Activated gamma-delta T cell treated with anti-CD3 and anti-CD28 coated beads, Interleukin-2, amount 50 U/mL, for 16 hours (primary cell): ENCODE results near the gene INTS13.
"Not testable (repeated sequence)": the region's sequence is repeated elsewhere in the genome, so short reads cannot be mapped to it uniquely, and the experiment has no call there.

ENCODE experiments used
- DNase-seq: peaks from one replicate; pipeline ENCODE4 v3.0.0-alpha.2; 2020; ENCODE audit warnings: low read depth

Gene INTS13

DNA sequence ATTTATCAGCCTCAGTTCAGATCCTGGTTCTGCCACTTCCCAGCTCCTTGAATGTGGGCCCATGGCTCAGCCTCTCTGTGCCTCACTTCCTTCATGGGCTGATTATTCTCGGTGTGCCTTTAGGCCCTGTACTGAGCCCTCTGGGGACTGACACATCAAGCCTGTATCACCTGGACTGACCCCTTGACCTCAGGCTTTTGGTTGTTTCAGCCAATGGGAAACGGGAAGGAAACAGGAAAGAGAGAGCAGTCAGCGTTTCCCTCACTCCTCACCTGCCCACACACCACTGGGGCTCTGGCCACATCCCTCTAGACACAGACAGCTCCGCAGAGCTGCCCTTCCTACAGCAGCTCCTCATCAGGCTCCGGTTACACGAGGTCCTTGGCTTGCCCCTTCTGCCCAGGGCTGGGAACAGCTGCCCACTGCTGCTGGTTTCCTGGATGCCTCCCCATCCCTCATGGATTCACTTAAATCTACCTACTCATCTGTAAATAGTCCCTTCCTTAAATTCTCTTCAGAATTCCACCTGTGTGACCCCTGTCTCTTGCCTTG lies 67.8 kb downstream of the INTS13 start:
- no peak for DNase-seq

DNA sequence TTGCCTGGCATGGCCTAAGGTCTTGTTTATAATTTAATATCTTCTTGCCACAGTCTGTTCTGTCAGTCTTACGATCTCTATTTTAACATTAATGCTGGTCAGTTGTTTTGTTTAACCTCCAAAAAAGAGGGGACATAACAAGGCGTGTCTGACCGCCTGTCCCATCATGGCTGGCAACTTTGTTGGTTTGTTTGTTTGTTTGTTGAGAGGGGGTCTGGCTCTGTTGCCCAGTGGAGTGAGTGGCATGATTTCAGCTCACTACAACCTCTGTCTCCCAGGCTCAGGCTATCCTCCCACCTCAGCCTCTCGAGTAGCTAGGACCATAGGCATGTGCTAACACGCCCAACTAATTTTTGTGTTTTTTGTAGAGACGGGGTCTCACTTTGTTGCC lies 68.7 kb downstream of the INTS13 start:
- no peak for DNase-seq

DNA sequence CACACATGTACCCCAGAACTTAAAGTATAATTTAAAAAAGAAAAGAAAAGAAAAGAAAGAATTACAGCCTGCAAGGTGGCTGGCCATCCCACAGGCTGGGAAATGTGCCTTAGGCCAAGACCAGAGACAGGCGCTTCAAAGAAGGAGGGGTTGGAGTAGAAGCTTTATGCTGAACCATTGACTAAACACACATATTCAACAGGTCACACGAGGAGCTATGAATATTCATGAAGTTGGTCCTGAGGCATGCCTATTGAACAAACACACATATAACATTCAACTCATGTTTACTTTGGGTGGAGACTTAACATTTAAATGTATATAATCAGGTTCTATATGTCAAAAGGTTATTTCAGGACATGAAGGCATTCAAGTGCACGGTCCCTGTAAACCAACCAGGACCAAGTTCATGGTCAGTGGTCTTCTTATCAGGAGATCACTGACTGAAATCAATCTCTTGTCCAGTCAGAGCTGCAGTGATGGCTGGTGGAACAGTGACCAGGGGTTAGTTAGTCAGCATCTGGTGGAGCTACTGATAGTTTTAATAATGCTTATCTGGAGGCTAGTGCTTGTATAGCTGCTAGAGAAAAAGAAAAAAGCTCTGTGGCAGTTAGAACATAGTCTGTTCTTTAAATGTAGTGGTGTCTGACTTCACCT lies 69.2 kb downstream of the INTS13 start:
- no peak for DNase-seq

DNA sequence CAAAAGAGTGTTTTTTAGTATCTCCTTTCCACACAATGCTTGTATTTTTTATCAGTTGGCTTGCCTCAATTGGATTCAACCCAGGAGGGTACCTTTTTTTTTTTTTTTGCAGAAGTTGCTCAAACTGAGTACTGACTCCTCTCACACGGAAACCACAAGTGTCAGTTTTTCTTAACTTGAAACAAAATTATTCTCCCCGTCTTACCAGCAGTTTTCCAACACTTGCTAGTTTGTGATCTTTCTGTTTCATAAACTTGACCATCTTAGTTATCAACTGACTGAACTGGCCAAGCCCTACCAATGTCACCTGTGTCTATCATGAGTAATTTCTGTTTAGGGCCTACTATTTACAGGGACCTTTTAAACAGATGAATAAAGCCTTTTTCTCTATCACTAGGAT lies 70.7 kb downstream of the INTS13 start:
- no peak for DNase-seq

DNA sequence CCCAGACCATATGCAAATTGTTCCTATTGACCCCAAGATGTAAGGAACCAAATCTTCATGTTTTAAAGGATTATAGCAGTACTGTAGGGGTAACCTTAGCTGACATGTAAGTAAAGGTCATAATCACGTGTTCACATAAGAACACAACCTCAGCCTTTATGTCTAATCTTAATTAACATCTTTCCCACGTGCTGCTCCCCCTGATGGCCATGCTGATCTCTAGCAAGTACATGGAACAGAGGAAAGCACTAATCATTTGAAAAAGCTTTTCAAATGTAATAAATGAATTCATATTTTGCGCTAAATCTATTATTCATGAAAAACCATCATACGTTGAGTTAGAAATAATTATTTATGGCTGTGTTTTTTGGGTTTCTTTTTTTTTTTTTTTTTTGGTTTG lies 74.3 kb downstream of the INTS13 start:
- no peak for DNase-seq

DNA sequence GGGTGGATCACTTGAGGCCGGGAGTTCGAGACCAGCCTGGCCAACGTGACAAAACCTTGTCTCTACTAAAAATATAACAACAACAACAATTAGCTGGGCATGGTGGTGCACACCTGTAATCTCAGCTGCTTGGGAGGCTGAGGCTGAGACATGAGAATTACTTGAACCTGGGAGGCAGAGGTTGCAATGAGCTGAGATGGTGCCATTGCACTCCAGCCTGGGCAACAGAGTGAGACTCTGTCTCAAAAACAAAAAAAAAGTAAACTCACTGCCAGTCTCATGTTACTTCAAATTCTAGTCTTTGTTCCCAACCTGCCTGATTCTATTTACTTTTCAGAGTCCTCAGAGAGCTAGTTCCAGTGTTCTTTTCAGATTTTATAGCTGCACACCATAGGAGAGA lies 75.0 kb downstream of the INTS13 start:
- not testable (repeated sequence) for DNase-seq

DNA sequence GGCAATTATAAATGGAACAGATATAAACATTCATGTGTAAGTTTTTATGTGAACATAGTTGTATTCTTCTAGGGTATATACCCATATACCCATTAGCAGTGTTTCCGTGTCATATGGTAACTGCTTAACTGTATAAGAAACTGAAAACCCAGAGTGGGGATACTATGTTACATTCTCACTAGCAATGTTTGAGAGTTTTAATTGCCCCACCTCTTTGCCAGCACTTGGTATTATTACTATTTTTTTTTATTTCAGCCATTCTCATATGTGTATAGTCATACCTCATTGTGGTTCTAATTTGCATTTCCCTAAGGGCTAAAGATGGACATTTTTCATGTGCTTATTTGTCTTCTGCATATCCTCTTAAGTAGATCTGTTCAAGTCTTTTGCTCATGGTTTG lies 76.1 kb downstream of the INTS13 start:
- DNase-seq: no peak

DNA sequence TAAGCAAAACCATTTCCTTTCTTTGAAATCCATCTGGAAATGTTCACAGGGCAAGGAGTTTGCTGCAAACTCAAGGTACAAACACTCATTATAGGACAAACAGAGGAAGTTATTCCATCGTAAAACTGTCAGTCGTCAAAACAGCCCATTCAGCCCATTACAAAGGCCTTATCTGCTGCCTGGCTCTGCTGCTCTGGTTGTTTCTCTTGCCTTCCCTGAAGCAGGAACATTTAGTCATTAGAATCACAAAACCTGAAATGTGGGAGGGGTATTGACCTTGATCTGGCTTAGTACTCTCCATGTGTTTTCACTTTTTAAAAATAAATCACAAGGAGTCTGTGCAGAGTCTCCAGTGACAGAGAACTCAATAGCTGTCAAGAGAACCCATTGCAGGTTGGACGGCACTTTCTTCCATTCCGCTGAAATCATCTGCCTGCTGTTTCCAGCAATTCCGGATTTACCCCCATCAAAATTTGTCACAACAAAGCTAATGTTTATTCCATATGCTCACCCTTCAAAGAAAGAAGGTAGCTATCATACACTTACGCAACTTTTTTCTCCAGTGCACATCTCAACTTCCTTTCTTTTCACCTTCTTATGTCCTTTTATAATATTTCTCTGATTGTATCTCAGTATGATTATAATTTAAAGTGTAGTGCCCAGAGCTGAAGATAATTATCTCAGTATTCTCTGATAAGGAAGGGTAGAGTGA lies 80.2 kb downstream of the INTS13 start:
- no peak for DNase-seq

DNA sequence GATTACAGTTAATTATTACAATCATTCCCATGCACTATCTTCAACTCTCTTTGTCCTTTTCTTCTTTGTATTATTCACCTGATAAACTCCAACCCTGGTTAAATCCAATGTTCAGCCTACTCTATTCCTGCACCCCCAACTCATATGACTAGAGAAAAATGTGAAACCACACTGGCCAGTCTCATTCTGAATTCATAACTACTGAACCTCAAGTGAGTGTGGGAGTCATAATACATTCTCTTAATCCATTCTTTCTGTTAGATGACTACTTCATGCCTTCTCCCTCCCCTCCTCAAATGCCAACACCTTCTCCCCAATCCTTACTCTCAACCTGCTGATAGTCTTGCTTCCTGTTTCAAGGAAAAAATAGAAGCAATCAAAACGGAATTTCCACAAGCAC lies 82.4 kb downstream of the INTS13 start:
- DNase-seq: no peak
